Smooth muscle cell (in vitro differentiated cells): ENCODE results near the gene IL1F10. TPM values are rescaled to one million over a fixed set of nuclear protein-coding genes. Genes with fewer than 3 reads are reported as not detected.

Experiments
- DNase-seq: peaks from one replicate; lab custom pipeline; 2025; ENCODE audit not compliant: unreplicated experiment; lab: John Stamatoyannopoulos, UW
- H2AFZ ChIP-seq: fragments of 200-600 bp; sonication (generic); 2 replicates; pipeline ENCODE4 v1.6.0; 2016; ENCODE audit warnings: antibody characterized with exemption, low read depth, mild to moderate bottlenecking
- H3F3A ChIP-seq: fragments of 200-600 bp; sonication (generic); 2 replicates; pipeline ENCODE4 v1.6.0; 2017; ENCODE audit warnings: antibody characterized with exemption, low read depth
- H3K27ac ChIP-seq: fragments of 200-600 bp; sonication (generic); 2 replicates; pipeline ENCODE4 v1.5.1; 2016; ENCODE audit warnings: low read depth, mild to moderate bottlenecking
- H3K27me3 ChIP-seq: fragments of 200-600 bp; sonication (generic); 2 replicates; pipeline ENCODE4 v1.6.1; 2016; ENCODE audit warnings: low read depth, mild to moderate bottlenecking
- H3K36me3 ChIP-seq: fragments of 200-600 bp; sonication (generic); 2 replicates; pipeline ENCODE4 v1.5.1; 2016; ENCODE audit warnings: low read depth
- H3K4me1 ChIP-seq: fragments of 200-600 bp; sonication (generic); 2 replicates; pipeline ENCODE4 v1.5.1; 2016; ENCODE audit warnings: low read depth
- H3K4me2 ChIP-seq: fragments of 200-600 bp; sonication (generic); 2 replicates; pipeline ENCODE4 v1.6.0; 2016; ENCODE audit warnings: mild to moderate bottlenecking
- H3K4me3 ChIP-seq: fragments of 200-600 bp; sonication (generic); 2 replicates; pipeline ENCODE4 v1.5.1; 2016; ENCODE audit warnings: mild to moderate bottlenecking
- H3K79me2 ChIP-seq: fragments of 200-600 bp; sonication (generic); 2 replicates; pipeline ENCODE4 v1.6.0; 2016; ENCODE audit warnings: low read depth, mild to moderate bottlenecking
- H3K9ac ChIP-seq: fragments of 200-600 bp; sonication (generic); 2 replicates; pipeline ENCODE4 v1.6.0; 2016; ENCODE audit warnings: low read depth
- H3K9me3 ChIP-seq: fragments of 200-600 bp; sonication (generic); replicated peaks from 2 replicates; pipeline ENCODE4 v1.5.1; 2016; ENCODE audit warnings: low read depth
- H4K20me1 ChIP-seq: fragments of 200-600 bp; sonication (generic); 2 replicates; pipeline ENCODE4 v1.6.0; 2016; ENCODE audit warnings: low read depth
- CTCF ChIP-seq: fragments of 200-600 bp; sonication (generic); IDR thresholded peaks from 2 replicates; pipeline ENCODE4 v1.5.1; 2017; ENCODE audit warnings: borderline replicate concordance, mild to moderate bottlenecking, antibody characterized with exemption; ENCODE audit not compliant: insufficient read depth, poor library complexity, severe bottlenecking
- WGBS: methylation state at CpG from one replicate; pipeline ENCODE4 v1.1.7; 2016; ENCODE audit warnings: low lambda C conversion rate; 5-methylcytosine and 5-hydroxymethylcytosine counted together
- polyA plus RNA-seq: library from polyadenylated mRNA; unstranded; fragments of >200 nt; fragmentation: Nextera tagmentation; extraction: Ambion mirVana; gene quantifications from 2 replicates; pipeline ENCODE4 v1.2.1, GENCODE V29; 2016
- total RNA-seq: library from RNA; depleted of rRNA; stranded (reverse); fragments of >200 nt; gene quantifications from 2 replicates; pipeline ENCODE4 v1.2.3, GENCODE V29; 2014

The IL1F10 gene
- total and polyA plus RNA-seq, 2 experiments from 2014 or later: not detected

DNA sequence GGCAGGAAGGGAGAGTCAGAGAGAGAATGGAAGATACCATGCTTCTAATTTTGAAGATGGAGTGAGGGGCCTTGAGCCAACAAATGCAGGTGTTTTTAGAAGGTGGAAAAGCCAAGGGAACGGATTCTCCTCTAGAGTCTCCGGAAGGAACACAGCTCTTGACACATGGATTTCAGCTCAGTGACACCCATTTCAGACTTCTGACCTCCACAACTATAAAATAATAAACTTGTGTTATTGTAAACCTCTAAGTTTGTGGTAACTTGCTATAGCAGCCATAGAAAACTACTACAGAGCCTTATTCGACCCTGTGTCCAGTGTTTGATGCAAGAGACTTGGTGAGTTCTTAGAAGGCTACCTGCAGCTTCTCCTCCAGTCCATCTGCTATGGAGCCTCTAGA lies 7.8 kb downstream of the IL1F10 start:
- 90% methylated on average over 3 of the region's 3 CpGs for WGBS
- DNase-seq: no peak
- Histone ChIP-seq H3K27ac (no peak overlapping the region), H3K9ac (no peak overlapping the region), H4K20me1 (no peaks in the 10 kb centered on the region), H3K27me3 (peaks cover 25% of the 10 kb centered on the region), H3K79me2 (no peaks in the 10 kb centered on the region), H3K4me3 (no peak overlapping the region), H3F3A (peaks cover 4% of the 10 kb centered on the region), H2AFZ (no peak overlapping the region), H3K4me2 (no peak overlapping the region), H3K36me3 (no peaks in the 10 kb centered on the region), H3K4me1 (no peaks in the 10 kb centered on the region), H3K9me3 (no peaks in the 10 kb centered on the region)
- TF ChIP-seq CTCF: no peak

- H3K79me2 ChIP-seq: no peaks in the 10 kb centered on the region
- peaks cover 4% of the 10 kb centered on the region for H3F3A ChIP-seq
- 80% methylated on average over 3 of the region's 3 CpGs for WGBS
- no peaks in the 10 kb centered on the region for H3K36me3 ChIP-seq
- no peak overlapping the region for H3K4me3 ChIP-seq
- H3K9me3 ChIP-seq: no peaks in the 10 kb centered on the region
- no peak overlapping the region for H2AFZ ChIP-seq
- H3K9ac ChIP-seq: no peak overlapping the region
- no peak for TF ChIP-seq CTCF
- no peak overlapping the region for H3K27ac ChIP-seq
- no peak for DNase-seq
- H3K4me2 ChIP-seq: no peak overlapping the region
- no peaks in the 10 kb centered on the region for H3K4me1 ChIP-seq
- no peaks in the 10 kb centered on the region for H4K20me1 ChIP-seq
- H3K27me3 ChIP-seq: peaks cover 25% of the 10 kb centered on the region
Observed at GRCh38 chr2:113076954-113077669, 9.3 kb downstream of the IL1F10 start.

DNA sequence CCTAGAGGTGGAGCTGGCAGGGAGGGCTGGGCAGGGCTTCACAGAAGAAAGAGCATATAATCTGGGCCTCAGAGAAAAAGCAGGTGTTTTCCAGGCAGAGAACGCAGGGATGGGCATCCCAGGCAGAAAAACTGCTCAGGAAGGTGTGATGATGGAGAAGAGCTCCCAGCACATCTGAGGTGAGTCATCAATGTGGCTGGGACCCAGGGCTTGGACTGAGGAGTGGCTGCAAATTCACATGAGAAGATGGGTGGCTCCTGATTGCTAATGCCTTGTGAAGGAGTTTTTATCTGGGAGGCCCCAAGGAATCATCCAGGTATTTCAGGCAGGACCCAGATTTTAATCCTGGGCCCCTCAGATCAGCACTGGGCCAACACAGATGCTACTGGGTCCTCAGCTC lies 10.2 kb downstream of the IL1F10 start:
- Histone ChIP-seq H3K4me1 (no peaks in the 10 kb centered on the region), H4K20me1 (no peaks in the 10 kb centered on the region), H3K9ac (no peak overlapping the region), H3K27ac (peak overlapping the region; percentile 49), H3K9me3 (no peaks in the 10 kb centered on the region), H3K4me3 (no peak overlapping the region), H3K36me3 (no peaks in the 10 kb centered on the region), H3K79me2 (no peaks in the 10 kb centered on the region), H3K27me3 (peaks cover 33% of the 10 kb centered on the region), H2AFZ (no peak overlapping the region), H3K4me2 (no peak overlapping the region), H3F3A (peaks cover 4% of the 10 kb centered on the region)
- TF ChIP-seq CTCF: no peak
- 58% methylated on average over 1 of the region's 1 CpG for WGBS
- no peak for DNase-seq

DNA sequence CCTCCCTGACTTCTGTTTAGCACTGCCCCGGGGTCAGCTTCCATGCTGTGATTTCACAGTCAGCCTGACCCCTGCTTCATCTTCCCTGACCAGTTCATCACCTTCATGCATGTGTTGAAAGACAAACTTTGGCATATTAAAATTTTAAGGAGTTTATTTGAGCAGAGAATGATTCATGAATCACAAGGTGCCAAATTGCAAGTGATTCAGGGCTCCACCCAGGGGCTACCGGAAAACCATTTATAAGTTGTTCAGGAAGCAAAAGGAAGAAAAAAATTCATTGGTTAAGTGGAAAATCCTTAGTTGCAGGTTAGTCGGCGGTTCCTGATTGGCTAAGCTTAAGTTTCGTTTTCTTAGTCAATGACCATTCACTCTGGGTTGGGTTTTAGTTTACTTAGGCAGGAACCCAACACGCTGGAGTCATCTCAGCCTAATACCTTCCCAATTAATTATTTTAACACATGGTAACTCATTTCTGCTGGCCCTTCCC lies 10.6 kb downstream of the IL1F10 start:
- DNase-seq: no peak
- Histone ChIP-seq H3K4me1 (no peaks in the 10 kb centered on the region), H3K79me2 (no peaks in the 10 kb centered on the region), H3K27ac (peak overlapping the region; percentile 49), H3K27me3 (peaks cover 36% of the 10 kb centered on the region), H3K4me3 (no peak overlapping the region), H2AFZ (no peak overlapping the region), H4K20me1 (no peaks in the 10 kb centered on the region), H3K4me2 (no peak overlapping the region), H3F3A (peaks cover 4% of the 10 kb centered on the region), H3K9me3 (no peaks in the 10 kb centered on the region), H3K36me3 (no peaks in the 10 kb centered on the region), H3K9ac (no peak overlapping the region)
- TF ChIP-seq CTCF: no peak
- WGBS: 74% methylated on average over 6 of the region's 6 CpGs
